NCI-H146 (cell line): ENCODE data around the gene TECPR1.
"Not testable (repeated sequence)": the region's sequence is repeated elsewhere in the genome, so short reads cannot be mapped to it uniquely, and the experiment has no call there.

Experiments
- DNase-seq: peaks from one replicate; lab custom pipeline; 2025; lab: John Stamatoyannopoulos, UW

Gene TECPR1

GRCh38 chr7:98227939-98228338, 24.1 kb downstream of the TECPR1 start:
- no peak for DNase-seq

DNA sequence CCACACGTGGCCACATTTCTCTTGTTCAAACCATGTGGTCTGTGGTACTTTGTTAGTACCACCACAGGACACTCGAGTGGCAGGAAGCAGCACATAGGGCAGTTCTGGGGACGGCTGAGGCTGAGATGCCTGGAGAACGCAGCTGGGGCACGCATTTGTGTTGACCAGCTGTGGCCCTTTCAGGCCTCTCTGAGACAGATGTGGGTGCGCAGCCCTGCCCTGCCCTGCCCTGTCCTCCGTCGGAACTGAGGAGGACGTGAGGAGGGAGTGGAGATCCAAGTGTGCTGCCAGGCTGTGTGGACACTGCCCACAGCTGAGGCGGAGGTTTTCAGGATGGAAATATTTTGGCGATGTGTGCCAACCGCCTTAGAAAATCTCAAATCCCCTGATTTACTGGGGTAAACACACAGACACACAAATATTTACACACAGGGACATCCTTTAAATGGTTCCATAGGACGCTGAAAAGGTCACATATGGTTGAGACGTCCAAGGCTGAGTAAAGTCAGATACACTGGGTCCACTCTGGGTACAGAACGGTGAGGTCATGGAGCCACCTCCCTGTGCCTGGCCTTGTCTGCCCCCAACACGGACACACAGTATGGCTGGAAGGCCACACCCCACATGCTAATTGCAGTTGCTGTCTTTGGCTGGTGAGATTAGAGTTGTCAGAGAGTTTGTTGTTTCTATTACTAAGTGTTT, 26.0 kb downstream of the TECPR1 start:
- DNase-seq: no peak

GRCh38 chr7:98224701-98225181, 27.3 kb downstream of the TECPR1 start:
- DNase-seq: no peak

- DNase-seq: no peak
These were observed 27.9 kb downstream of the TECPR1 start for GRCh38 chr7:98223898-98224700.

GRCh38 chr7:98223351-98223897, 28.6 kb downstream of the TECPR1 start:
- no peak for DNase-seq

DNA sequence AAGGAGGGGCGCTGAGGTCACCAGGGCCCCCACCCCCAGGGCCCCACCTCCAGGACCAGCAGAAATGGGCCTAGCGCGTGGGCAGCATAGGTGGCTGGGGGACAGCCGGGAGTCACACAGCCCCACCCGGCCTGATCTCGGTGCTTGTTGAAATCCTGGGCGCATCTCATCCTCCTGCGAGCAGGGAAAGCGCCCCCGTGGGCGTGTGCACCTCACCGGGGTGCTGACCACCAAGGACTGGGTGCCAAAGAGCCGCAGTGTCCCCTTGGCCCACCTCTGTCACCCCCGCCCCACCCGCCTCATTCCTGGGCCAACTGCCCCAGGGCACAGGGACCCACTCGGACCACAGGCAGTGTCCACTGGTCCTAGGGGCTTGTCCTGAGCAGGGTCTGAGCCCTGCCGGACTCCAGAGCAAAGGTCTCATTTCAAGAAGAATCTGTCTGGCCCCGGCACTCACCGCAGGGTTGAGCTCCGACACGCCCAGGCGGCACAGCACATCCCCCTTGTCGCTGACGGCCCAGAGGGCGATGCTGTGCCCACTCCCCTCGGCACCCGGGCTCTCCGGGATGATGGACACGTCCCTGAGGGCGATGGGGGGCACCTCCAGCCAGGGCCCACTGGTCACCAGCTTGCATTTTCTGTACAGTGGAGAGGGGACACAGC, 29.4 kb downstream of the TECPR1 start:
- DNase-seq: no peak

DNA sequence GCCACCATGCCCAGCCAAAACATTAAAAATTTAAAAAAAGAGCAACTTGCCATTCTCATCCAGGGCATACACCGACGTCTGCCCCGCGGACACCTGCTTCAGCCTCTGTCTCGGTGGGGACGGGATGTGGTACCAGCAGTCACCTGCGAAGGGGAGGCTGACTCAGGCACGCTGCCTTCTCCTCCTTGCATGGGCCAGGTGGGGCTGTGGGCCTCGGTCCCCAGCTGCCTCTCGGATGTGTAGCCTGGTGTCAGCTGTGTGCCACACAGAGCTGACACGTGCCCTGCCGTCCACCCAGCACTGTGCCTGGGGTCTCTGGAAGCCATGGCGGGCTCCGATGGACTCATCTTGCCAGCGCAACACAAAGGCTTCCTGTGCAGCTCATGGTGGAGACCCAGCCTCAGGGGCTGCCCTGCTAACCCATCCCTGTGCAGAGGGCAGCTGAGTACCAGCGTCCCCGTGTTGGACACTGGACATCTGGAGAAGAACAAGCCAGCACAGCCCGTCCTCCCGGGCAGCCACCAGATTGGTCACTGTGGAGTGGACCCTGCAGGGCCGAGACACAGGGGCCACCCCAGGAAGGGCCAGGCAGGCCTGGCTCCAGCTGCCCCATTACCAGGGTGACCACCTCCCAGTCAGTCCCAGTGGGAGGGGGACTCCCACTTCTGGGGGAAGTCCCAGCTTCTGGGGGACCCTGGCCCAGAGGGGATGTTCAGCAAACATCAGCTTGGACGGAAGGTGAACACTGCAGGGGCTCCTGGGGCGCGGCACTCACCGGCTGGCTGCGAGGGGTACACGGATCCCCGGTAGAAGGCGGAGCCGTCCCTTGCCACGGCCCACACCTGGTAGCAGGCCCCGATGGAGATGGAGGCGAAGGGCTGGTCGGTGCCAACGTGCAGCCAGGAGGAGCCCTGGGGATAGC, 30.2 kb downstream of the TECPR1 start:
- no peak for DNase-seq

- DNase-seq: not testable (repeated sequence)
These were observed 32.6 kb downstream of the TECPR1 start for GRCh38 chr7:98219382-98219781.

GRCh38 chr7:98217623-98218582, 34.1 kb downstream of the TECPR1 start:
- DNase-seq: peak; percentile 54

DNA sequence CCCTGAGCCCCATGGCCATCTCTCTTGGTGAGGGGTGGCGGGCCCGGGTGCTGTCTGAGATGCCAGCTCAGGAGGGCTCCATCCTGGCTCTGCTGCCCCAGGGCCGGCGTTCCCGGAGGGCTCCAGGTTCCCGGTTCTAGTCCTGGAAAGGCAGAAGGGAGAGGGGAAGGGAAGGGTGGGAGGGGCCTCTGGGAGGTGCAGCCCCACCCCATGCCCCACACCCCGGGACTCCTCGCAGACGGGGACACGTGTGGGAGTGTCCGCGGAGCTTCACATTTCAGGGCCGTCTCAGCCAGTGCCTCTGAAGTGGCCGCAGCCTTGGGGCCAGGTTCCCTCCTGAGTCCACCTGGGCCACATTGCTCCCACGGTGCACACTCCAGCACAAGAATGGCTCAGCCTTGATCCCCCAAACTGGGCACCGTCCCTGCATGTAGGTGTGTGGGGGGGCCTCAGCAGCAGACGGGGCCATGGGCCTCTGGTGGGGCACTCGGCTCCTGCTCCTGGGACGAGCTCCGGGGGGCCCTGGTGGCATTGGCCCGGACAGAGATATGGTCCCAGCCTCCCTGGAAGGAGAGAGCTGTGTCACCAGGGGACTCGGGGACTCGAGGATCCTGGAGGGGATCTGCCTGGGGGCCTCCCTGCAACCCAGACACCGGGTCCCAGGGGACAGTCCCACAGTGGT, 35.0 kb downstream of the TECPR1 start:
- DNase-seq: no peak

DNA sequence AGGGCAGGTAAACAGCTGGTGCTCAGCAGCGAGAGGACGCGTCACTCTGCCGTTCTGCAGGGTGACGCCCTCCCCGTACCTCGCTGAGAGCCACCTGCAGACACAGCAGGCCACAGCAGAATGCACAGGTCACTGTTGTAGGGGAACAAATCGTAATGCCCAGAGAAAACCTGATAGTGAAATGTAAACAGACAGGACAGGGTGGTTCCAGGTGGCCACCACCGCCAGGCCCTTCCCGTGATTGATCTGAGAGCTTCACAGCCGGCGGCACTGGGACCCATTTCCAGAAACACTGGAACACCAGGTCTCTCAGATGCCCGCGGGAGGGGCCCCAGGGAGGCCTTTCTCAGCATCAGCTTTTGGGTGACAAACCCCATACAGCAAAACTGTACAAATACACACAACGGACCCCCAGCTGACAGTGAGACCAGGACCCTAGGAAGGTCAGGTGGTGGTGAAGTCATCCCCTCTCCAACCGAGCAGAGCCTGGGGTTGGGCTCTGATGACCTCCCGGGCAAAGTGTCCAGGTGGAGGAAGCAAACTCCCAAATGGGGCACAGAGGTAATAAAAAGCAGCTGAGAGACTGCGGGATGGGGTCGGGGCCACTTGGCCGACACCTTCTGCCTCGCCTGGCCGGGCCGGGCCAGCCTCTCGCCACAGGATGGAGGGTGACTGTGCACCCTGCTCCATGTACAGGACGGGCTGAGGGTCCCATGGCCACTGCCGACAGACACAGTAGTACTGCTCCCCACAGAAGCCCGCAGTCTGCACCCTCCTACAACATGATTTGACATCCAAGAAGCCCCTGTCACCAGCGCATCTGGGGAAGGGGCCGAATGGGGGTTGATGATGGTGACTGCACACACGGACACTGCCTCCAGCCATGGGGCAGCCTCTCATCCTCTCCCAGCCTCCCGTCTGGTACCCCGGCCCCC, 36.2 kb downstream of the TECPR1 start:
- DNase-seq: peak; percentile 95

DNA sequence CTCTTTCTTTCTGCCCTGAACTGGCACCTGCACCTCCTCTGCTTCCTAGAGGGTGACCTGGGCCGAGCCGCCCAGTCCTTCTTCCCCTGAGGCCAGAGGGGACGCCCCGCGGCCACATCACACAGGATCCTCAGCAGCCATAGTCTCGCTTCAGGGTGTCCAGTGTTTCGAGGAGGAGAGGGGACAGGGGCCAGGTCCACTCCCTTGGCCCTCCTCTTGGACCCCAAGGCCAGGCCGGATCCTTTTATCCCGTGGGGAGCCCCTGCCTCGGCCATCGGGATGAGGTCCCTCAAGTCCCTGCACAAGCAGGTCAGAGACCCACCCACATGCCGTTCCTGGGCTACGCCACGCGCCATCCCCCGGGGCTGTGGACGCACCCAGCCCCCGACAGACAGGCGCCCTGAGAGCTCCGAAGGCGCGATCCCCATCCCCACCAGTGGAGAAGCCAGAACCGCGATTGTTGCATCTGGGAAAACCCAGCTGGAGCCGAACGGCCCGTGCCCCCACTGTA, 37.2 kb downstream of the TECPR1 start:
- DNase-seq: peak; percentile 38

DNA sequence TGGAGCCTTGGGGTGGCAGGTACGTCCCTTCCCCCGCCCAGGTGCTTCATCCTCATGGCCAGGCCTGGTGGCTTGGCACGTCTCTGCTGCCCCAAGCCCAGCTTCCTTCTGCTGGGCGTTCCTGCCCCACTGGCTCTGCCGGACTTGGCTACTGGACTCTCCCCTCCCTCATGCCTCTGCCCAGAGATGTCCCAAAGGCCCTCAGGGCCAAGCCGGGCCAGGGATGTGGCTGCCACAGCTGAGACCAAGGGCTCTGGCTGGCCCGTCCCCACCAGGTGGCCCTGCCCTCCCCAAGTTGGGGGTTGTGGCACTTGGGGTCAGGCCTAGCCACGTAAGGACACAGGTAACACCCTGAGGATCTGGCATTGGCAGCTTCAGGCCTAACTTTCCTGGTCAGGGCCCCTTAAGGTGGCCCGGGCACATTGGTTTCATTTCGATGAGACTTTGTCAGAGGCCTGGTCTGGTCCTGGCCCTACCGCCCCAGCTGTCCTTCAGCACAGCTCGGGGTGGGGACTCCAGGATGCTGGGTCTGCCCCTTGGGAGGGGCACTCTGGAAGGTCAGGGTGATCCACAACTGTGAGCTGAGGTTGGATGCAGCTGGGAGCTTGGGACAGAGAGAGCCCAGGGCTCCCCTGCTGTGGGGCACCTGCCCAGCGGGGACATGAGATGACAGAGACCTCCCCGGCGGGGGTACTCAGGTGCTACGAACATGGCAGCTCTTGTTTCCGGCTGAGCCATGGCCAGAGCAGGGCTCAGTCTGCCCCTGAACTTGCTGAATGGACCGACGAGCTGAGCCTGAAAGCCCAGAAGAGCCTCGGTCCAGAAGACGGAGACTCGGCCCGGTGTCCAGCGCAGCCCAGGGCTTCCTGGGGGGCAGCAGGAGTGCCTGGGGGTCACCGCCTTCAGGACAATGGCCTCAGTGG, 37.9 kb downstream of the TECPR1 start:
- DNase-seq: peak; percentile 85

- no peak for DNase-seq
These were observed 38.6 kb downstream of the TECPR1 start for GRCh38 chr7:98213296-98213887.

- no peak for DNase-seq
These were observed 39.4 kb downstream of the TECPR1 start for GRCh38 chr7:98212532-98213041.
